A673 (cell line): Measurements from ENCODE around the gene TDRD3. TPM values are rescaled to one million over a fixed set of nuclear protein-coding genes. Genes with fewer than 3 reads are reported as not detected.
"Not testable (repeated sequence)": the region's sequence is repeated elsewhere in the genome, so short reads cannot be mapped to it uniquely, and the experiment has no call there.

Experiments used
- BruUV-seq: library from RNA; stranded (reverse); fragments of 400-500 nt; replicated peaks from 2 replicates; lab custom pipeline; 2021; lab: Mats Ljungman, UMichigan
- CTCF ChIA-PET: fragments of 300-600 bp; sonication (Branson Sonifier 250); formaldehyde crosslinking; loops from one replicate; lab custom pipeline; 2022; ENCODE audit warnings: antibody characterized with exemption; lab: Charles Lee
- POLR2A ChIA-PET: fragments of 300-600 bp; sonication (Branson Sonifier 250); formaldehyde crosslinking; loops from one replicate; lab custom pipeline; 2022; ENCODE audit warnings: antibody characterized with exemption; ENCODE audit not compliant: low non-redundant PET; lab: Charles Lee
- DNase-seq: peaks from one replicate; pipeline ENCODE4 v3.0.0-alpha.2; 2015; ENCODE audit warnings: low spot score
- H3K27ac ChIP-seq: fragments of 200-600 bp; sonication (generic); 2 replicates; pipeline ENCODE4 v1.5.1; 2016; ENCODE audit warnings: mixed run types, low read depth, mild to moderate bottlenecking, mixed read lengths, antibody characterized with exemption, low read length; ENCODE audit not compliant: poor library complexity, severe bottlenecking
- H3K27me3 ChIP-seq: fragments of 200-600 bp; sonication (generic); replicated peaks from 2 replicates; pipeline ENCODE4 v1.6.1; 2017; ENCODE audit warnings: mixed run types, low read depth, mild to moderate bottlenecking, mixed read lengths, antibody characterized with exemption, low read length; ENCODE audit not compliant: insufficient read depth, poor library complexity
- H3K36me3 ChIP-seq: fragments of 200-600 bp; sonication (generic); 2 replicates; pipeline ENCODE4 v1.6.1; 2016; ENCODE audit warnings: mixed run types, mild to moderate bottlenecking, mixed read lengths, antibody characterized with exemption, low read length; ENCODE audit not compliant: insufficient read depth, poor library complexity, severe bottlenecking
- H3K4me1 ChIP-seq: fragments of 200-600 bp; sonication (generic); 2 replicates; pipeline ENCODE4 v1.6.1; 2017; ENCODE audit warnings: mixed run types, mild to moderate bottlenecking, mixed read lengths, antibody characterized with exemption, low read length; ENCODE audit not compliant: insufficient read depth, poor library complexity, severe bottlenecking
- H3K4me3 ChIP-seq: fragments of 200-600 bp; sonication (generic); 2 replicates; pipeline ENCODE4 v1.5.1; 2016; ENCODE audit warnings: low read depth, mixed run types, mild to moderate bottlenecking, mixed read lengths, low read length; ENCODE audit not compliant: poor library complexity, severe bottlenecking
- H3K9me3 ChIP-seq: fragments of 200-600 bp; sonication (generic); 2 replicates; pipeline ENCODE4 v1.6.1; 2016; ENCODE audit warnings: mixed run types, low read depth, mild to moderate bottlenecking, mixed read lengths, antibody characterized with exemption, low read length; ENCODE audit not compliant: poor library complexity, severe bottlenecking
- CTCF ChIP-seq: fragments of 300-800, 200-600 bp; sonication (generic); conservative IDR thresholded peaks from 2 replicates; pipeline ENCODE4 v1.5.1; 2017; ENCODE audit warnings: low read depth, mild to moderate bottlenecking, antibody characterized with exemption, low read length, moderate library complexity, mixed read lengths
- EZH2 ChIP-seq: fragments of 200-600 bp; sonication (generic); IDR thresholded peaks from 2 replicates; pipeline ENCODE4 v1.6.1; 2017; ENCODE audit warnings: borderline replicate concordance, low read depth, mild to moderate bottlenecking, mixed read lengths, antibody characterized with exemption, low read length; ENCODE audit not compliant: poor library complexity, severe bottlenecking
- intact Hi-C: fragments of 100-400 bp; cut with micrococcal nuclease; formaldehyde crosslinking; loops from one replicate; pipeline ENCODE4 v1.10.0; 2022; ENCODE audit not compliant: unreplicated experiment
- total RNA-seq: library from RNA; stranded (reverse); gene quantifications from 2 replicates; pipeline ENCODE4 v1.2.3, GENCODE V29; 2021

TDRD3 gene
- total RNA-seq, 1 experiment from 2014 or later, result 30.7 TPM

GRCh38 chr13:60372141-60372540, 24.9 kb upstream of the TDRD3 start:
- Histone ChIP-seq H3K36me3 (no peaks in the 10 kb centered on the region), H3K27ac (no peak overlapping the region), H3K4me1 (no peaks in the 10 kb centered on the region), H3K4me3 (no peak overlapping the region), H3K27me3 (no peaks in the 10 kb centered on the region), H3K9me3 (no peaks in the 10 kb centered on the region)
- no TSS peak for BruUV-seq
- ChIA-PET CTCF (no interaction called here), POLR2A (no interaction called here)
- no peak for DNase-seq
- intact Hi-C loops, result no loop called here
- no peak for TF ChIP-seq EZH2
- TF ChIP-seq CTCF, result no peak

GRCh38 chr13:60379282-60379681, 17.7 kb upstream of the TDRD3 start:
- peaks cover 24% of the 10 kb centered on the region for H3K4me1 ChIP-seq
- intact Hi-C loops, H3K9me3 ChIP-seq, H3K27me3 ChIP-seq, BruUV-seq, POLR2A ChIA-PET, H3K27ac ChIP-seq, H3K4me3 ChIP-seq, H3K36me3 ChIP-seq, DNase-seq, CTCF ChIA-PET: not testable (repeated sequence)

- ChIA-PET CTCF (no interaction called here), POLR2A (no interaction called here)
- Histone ChIP-seq H3K36me3 (no peaks in the 10 kb centered on the region), H3K27me3 (no peaks in the 10 kb centered on the region), H3K4me3 (no peak overlapping the region), H3K27ac (no peak overlapping the region), H3K9me3 (no peaks in the 10 kb centered on the region), H3K4me1 (peaks cover 24% of the 10 kb centered on the region)
- intact Hi-C loops, result no loop called here
- TF ChIP-seq EZH2, result no peak
- TF ChIP-seq CTCF, result peak; percentile 37
- no TSS peak for BruUV-seq
- peak; percentile 38 for DNase-seq
Measured at GRCh38 chr13:60379837-60380565, 17.0 kb upstream of the TDRD3 start.

GRCh38 chr13:60384911-60385310, 12.1 kb upstream of the TDRD3 start:
- BruUV-seq, result no TSS peak
- no peak for TF ChIP-seq CTCF
- TF ChIP-seq EZH2, result no peak
- Histone ChIP-seq H3K4me3 (no peak overlapping the region), H3K27me3 (no peaks in the 10 kb centered on the region), H3K36me3 (no peaks in the 10 kb centered on the region), H3K27ac (no peak overlapping the region), H3K9me3 (no peaks in the 10 kb centered on the region), H3K4me1 (peaks cover 24% of the 10 kb centered on the region)
- ChIA-PET CTCF (no interaction called here), POLR2A (no interaction called here)
- DNase-seq, result no peak
- intact Hi-C loops, result no loop called here
